Iris pigment epithelial cell (primary cell): ENCODE measurements around the gene GMEB2.
"Not testable (repeated sequence)": the region's sequence is repeated elsewhere in the genome, so short reads cannot be mapped to it uniquely, and the experiment has no call there.

Experiments used
- DNase-seq: peaks from one replicate; pipeline ENCODE4 v3.0.0-alpha.2; 2011; ENCODE audit warnings: low read depth

The GMEB2 gene

DNA sequence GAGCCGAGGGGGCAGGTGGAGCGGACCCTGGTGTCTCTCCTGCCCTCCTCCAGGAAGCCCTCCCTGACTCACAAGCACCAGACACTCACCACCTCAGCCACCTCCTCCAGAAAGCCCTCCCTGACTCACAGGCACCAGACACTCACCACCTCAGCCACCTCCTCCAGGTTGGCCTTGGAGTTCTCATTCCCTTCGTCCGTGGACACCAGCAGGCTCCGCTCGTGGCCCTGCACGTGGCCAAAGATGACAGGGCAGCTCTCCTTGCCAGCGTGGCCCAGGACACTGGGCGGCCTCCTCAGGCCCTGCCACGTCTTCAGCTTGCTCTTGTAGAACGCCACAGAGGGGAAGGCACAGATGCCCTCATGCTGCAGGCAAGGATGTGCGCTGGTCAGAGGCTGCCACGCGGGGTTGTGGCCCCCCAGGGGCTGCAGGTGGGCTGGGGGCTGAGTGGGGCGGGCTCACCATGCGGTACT lies 66.5 kb downstream of the GMEB2 start:
- no peak for DNase-seq

DNA sequence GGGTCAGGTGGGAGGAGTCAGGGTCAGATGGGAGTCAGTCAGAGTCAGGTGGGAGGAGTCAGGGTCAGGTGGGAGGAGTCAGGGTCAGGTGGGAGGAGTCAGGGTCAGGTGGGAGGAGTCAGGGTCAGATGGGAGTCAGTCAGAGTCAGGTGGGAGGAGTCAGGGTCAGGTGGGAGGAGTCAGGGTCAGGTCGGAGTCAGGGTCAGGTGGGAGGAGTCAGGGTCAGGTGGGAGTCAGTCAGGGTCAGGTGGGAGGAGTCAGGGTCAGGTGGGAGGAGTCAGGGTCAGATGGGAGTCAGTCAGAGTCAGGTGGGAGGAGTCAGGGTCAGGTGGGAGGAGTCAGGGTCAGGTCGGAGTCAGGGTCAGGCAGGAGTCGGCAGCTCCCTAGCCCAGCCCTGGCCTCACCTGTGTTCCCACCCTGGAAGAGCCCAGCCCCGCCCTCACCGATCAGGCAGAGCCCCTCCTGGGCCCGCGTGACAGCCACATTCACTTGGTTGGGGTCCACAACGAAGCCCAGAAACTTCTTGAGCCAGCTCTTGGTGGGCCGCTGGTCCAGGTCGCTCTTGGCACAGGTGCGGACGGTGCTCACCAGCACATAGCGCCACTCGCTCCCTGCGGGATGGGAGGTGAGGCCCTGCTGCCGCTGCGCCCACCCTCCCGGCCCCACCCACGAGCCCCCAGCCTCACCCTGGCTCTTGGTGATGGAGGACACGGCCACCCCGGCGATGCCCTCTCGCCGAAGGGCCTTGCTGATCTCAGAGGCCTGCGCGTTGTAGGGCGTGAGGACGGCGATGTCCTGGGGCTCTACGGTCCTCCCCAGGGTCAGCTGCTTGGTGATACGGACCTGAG lies 67.2 kb downstream of the GMEB2 start:
- not testable (repeated sequence) for DNase-seq

DNA sequence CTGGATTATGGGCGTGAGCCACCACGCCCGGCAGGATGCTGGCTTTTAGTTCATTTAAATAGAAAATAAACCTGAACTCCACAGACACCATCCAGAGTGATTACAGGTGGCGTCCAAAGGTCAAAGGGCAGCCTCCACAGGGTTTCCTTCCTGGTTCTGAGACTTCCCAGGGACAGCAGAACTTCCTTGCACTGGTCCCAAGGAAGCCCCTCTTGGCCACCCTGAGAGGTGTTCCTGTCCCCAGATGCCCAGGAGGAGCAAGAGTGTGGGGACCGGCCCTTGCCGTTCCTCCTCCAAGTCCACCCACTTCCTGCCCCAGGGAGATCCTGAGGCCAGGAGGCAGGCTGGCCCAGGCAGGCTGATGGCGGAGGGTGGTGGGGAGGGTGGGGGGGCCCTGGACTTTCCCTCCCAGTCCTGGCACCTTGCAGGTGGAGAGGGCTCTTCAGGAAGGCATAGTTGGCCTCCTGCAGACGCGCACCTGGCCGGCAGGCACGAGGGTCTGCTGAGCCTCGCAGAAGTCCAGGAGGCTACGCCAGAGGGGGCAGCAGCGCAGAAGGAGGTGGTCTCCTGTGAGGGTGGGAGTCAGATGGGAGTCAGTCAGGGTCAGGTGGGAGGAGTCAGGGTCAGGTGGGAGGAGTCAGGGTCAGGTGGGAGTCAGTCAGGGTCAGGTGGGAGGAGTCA lies 68.0 kb downstream of the GMEB2 start:
- DNase-seq = no peak

DNA sequence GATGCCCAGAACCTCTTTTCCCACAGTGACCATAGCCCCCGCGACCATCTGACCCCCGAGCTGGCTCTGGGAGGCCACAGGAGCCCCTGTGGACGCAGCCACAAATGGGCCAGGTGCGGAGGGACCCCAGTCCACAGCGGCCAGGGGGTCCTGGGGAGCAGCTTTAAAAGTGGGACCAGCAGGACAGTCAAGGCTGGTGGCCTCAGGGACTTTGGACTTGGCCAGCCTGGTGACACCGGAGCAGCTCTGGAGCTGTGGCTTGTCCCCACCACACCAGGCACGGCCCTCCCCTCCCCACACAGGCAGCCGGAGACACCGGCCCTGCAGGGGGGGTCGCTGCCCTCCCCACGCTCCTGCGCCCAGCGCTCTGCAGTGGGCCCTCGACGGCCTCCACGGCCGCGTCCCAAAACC lies 69.4 kb downstream of the GMEB2 start:
- DNase-seq = no peak

DNA sequence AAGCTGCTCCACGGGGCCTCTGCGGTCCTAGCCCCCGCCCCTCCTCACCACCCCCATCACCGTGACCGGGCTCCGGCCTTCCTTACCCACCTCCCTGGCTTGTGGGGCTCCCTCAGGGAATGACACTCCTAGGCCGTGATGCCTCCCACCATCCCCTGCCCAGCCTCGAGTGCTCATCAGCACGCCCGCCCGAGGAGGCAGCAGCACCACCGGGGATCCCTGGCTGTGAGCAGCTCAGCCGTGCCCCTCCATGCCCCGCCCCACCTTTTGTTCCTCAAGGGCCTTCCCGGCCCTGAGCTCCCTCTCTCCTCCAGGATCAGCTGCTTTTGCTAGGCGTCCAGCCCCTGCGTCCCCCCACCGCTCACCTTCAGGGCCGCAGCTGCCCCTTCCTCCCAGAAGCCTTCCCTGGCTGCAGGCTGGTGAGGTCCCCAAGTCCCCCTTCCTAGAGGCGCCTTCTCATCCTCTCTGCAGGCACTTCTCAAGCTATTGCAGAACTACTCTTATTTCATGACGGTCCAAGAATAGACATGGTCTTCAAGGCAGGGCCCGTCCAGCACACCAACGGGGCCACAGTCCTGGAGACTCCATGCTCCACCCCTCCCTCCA lies 69.9 kb downstream of the GMEB2 start:
- no peak for DNase-seq

DNA sequence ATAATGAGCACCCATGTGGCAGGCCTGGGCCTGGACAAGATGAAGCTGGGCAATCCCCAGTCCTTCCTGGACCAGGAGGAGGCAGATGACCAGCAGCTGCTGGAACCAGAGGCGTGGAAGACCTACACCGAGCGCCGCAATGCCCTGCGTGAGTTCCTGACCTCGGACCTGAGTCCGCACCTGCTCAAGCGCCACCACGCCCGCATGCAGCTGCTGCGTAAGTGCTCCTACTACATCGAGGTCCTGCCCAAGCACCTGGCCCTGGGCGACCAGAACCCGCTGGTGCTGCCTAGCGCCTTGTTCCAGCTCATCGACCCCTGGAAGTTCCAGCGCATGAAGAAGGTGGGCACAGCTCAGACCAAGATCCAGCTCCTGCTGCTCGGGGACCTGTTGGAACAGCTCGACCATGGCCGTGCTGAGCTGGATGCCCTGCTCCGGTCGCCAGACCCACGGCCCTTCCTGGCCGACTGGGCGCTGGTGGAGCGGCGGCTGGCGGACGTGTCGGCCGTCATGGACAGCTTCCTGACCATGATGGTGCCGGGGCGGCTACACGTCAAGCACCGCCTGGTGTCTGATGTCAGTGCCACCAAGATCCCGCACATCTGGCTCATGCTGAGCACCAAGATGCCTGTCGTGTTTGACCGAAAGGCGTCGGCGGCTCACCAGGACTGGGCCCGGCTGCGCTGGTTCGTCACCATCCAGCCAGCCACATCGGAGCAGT lies 71.1 kb downstream of the GMEB2 start:
- no peak for DNase-seq

DNA sequence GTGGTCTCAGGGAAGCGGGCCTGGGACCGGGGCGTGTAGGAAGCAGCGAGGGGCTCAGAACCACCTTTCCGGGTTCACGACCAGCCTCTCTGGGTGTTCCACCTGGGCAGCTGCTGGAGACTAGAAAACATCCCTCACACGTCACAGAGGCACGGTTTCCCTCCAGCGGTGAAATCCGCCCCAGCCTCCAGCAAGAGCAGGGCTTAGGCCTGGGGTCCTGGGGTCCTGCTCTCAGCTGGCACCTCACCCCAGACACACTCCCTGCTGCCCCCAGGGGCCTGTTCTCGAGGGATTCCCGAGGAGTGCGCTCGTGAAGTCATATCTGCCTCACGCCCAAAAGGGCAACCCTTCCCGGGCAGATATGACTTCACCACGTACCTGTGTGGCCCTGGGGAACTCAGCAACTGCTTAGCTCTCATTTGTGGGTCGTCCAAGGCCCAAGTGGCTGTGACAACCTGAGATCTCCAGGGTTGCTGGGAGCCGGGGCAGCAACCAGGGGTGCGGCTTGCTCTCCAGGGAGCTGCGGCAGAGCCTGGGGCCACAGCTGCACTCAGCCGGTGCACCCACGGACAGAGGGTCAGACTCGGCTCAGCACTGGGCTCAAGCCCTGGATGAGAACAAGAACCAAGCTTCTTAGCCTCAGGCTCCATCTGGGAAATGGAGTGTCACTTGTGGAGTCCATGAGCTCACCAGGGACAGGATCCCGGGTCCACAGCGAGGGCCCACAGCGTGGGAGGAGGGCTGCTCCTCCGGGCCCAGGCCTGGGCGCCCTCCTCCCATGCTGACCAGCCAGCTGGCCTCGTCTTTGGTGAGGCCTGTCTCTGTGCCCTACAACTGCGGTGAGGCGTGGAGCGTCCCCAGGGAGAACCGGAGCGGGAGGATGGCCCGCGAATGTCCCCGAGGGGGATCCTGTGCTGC lies 72.3 kb downstream of the GMEB2 start:
- no peak for DNase-seq

DNA sequence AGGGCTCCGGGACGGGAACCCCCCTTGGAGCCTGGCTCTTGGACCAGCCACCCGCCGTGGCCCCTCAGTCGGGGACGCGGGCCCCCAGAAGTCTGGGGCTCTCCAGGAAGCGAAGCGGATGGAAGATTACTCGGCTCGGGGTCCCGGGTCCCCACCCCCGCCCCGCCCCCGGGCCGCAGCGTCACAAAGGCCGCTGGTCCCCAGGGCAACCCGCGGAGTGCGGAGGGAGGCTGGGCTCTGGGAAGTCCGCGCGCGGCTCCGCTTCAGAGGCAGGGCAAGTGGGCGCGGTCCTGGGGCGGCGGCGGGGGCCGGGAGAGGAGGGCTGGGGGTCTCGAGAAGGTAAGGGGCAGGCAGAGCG lies 73.0 kb downstream of the GMEB2 start, which contains the start of gene FNDC11:
FNDC11 (plus strand) TSS at position 227 of the 358 bp plus-strand sequence. CDS start 1,505 bp downstream, outside the sequence.
- DNase-seq = no peak

DNA sequence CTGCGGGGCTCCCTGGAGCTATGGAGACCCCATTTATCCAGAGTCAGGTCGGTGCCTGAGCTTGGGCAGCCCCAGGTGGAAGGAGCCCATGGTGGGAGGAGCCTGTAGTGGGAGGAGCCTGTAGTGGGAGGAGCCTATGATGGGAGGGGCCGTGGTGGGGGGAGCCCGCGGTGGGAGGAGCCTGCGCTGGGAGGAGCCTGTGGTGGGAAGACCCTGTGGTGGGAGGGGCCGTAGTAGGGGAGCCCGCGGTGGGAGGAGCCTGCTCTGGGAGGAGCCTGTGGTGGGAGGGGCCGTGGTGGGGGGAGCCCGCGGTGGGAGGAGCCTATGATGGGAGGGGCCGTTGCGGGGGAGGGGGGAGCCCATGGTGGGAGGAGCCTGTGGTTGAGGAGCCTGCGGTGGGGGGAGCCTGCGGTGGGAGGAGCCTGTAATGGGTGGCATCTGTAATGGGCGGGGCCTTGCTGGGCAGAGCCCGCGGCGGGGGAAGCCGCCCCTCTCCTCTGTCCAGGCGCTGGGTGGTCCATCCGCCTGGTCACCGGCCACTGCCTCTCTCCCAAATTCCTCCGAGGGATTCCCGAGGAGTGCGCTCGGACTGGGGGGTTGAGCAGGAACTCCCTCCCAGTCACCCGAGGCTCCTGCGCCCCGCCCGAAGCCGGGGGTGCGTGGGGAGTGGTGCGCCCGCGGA lies 73.5 kb downstream of the GMEB2 start:
- DNase-seq = peak; percentile 81

DNA sequence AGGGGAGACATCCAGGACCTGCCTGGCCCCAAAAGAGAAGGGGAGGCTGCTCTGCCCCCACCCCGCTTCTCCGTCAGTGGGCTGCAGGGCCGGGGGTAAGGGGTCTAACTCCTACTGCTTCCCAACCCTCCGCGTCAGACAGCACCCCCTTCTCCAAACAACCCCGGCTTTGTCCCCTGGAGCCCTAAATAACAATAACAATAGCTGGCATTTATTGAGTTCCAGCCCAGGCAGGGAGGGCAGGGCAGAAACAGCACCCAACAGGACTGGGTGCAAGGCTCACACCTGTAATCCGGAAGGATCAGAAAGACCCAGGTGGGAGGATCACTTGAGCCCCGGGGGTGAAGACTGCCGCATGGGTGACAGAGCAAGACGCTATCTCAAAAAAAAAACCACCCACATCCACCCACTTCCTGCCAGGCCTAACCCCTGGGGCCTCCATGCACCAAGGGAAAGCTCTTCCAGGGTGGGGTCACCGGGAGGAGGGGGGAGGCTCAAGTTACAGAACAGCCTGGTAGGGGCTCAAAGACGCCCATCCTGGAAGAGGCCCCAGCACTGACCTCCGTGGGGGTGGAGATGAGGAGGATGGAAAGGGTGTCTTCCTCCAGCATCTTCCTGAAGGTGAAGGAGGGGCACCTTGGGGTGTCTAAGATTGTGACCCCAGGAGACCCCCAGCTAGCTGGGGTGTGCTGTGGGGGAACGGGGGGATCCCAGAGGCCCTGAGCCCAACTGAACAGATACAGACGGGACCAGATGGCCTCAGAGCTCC lies 74.2 kb downstream of the GMEB2 start:
- DNase-seq = no peak

DNA sequence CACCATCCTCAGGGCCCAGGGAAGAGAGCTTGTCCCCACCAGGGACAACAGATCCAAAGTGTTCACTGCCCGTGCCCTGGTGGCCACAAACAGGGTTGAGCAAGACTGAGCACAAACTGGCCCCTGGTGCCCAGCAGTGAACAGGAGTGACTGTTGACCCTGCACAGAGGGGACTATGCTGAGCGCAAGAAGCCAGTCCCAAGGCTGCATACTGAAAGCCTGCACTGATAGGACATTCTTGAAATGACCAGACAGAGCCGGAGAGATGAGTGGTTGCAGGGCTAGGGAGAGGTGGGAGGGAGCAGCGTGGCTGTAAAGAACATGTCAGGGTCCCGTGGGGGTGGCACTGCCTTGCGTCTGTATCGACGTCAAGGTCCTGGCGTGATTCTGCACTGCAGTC lies 75.8 kb downstream of the GMEB2 start:
- DNase-seq = no peak

DNA sequence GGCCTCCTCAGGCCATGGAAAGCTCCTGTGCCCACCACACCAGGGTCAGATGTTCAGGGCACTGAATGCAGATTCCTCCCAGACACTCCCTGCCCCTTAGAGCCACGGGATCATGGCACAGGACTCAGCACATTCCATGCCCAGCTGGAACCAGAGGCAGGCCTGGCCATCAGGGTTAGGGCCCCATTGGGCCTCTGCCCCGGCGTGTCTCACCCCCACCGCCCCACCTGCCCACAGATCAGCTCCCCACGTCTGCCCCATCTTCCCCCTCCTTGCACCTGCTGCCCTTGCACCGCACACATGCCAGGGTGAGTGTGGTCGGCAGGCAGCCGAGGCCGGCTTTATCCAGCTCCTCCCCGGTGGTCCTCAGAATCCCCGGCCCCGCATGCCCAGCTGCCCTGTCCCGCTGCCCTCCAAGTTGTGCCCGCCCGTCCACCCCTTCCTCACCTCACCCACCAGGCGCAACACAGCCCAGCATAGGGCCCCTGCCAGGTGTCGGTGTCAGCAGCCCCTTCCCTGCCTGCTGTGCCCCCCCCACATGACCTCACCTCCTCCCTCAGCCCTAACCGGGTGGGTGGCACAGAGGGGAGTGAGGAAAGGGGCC lies 77.1 kb downstream of the GMEB2 start:
- no peak for DNase-seq

DNA sequence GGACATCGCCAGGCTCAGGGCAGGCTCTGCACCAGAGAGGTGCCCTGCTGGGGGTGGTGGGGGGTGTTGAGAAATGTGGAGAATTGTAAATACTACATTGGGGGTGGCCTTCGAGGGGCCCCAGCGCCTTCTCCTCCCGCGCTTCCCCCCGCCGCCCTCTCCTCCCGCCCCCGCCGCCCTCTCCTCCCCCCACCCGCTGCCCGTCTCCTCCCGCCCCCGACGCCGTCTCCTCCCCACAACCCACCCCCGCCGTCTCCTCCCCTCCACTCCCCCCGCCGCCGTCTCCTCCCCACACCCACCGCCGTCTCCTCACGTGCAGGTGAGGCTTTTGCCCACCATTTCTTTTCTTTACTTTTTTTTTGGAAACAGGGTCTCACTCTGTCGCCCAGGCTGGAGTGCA lies 77.9 kb downstream of the GMEB2 start:
- no peak for DNase-seq

DNA sequence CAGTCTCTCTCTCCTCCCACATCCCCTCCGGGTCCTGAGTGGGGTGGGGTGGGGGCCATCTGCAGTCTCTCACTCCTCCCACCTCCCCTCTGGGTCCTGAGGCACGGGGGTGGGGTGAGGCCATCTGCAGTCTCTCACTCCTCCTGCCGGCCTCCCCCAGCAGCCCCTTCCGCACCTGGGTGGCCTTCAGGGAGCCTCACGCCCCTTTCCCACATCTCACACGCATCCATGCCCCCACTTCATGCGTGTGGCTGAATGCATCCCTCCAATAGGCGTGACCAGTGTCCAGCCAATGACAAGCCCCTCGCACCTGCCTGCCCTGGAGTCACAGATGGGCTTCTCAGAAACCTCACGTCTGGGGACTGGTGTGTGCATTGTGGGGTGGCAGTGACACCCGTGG lies 78.4 kb downstream of the GMEB2 start:
- DNase-seq = no peak

DNA sequence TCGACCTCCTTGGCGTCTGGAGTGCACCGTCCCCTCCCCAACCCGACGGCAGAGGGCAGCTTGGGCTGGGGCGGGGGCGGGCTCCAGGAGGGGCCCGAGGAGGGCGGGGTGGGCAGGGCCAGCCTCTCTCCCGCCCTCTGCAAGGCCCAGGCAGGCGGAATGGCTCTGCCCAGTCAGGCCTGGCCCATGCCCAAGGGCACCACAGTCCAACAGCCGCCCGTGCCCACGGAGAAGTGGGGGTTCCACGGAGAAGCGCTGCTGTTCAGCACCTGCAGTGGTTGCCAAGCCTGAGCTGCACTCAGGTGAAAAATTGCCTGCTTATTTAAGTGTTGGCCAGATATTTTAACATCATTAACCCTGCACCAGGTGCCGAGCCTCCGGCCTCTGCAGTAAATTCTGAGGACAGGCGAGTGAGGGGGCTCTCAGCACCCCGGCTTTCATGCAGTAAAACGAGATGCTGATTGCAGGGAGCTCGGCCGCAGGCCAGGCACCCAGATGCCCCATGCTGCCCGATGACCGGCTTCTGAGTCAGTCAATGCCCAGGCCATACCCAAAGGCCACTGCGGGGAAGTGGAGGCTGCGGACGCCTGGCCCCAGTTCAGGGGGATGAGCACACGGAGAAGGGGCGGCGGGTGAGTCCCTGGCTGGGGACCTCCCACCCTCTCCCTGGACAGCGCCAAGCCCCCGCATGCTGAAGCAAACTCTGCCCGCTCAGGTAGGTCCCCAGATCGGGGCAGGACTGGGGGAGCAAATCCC lies 79.0 kb downstream of the GMEB2 start, which contains the start of gene SRMS:
SRMS (minus strand) TSS at position 25 of the 756 bp plus-strand sequence. CDS start 286 bp downstream, outside the sequence.
- DNase-seq = no peak

DNA sequence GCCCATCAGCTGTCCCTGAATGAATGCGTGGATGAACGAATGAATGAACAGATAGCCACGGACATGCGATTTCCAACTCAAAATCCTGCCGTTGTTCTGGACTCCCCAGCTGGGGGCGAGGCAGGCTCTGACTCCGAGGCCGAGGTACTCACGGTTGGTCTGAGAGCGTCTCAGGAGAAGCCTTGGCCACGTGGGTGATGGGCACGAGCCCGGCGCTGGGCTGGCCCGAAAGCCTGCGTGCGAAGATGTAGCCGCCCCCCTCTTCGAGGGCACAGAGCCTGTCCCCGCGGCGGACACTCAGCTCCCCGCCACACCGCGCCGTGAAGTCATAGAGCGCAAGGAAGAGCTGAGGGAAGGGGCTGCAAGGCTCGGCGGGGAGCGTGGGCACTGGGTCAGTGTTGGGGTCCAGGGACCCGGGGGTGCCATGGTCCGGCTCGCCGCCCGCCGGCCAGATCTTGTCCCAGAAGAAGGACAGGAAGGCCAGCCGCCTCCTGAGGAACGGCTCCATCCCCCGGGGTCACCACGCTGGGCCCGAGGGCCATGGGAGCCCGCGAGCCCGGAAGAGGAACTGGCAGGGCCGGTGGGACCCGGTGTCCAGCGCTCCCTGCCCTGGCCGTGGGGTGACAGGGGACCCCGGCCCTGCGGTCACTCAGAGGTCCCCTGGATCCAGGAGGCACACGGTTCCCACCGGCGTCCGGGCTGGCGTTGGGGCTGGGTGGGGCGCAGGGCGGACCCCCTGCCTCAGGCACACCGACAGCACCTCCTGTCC lies 79.8 kb downstream of the GMEB2 start:
- DNase-seq = no peak

DNA sequence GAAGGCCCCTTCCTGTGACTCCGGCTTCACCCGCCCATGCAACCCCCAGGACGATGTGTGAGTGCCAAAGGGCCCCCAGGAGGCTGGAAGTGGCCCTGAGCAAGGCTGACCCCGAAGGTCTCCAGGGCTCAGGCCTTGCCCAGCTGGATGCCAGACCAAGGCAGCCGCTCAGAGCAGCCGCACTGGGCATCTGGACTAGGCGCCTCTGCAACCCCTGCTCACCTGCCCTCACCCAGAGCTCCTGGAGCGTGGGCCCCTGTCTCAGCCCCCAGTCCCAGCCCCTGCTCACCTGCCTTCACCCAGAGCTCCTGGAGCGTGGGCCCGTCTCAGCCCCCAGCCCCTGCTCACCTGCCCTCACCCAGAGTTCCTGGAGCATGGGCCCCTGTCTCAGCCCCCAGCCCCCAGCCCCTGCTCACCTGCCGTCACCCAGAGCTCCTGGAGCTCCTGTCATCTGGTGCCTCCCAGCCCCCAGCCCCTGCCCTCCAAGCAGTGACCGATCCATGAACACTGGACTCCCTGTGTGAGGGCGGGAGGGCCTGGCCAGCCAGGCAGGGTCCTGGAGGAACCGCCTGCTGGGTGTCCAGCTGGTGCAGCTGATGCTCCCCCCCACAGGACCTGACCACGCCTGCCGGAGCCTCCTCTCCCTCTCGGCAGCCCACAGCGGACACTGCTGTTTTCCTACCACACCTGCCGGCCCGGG lies 80.5 kb downstream of the GMEB2 start:
- no peak for DNase-seq
